Activated naive CD8-positive, alpha-beta T cell (primary cell): ENCODE data around the gene ADAMTS13.
A peak's percentile ranks its signal among the peaks of the same experiment; 100 is the strongest.

Experiments
- H3K27ac Mint-ChIP-seq: one replicate; pipeline ENCODE4 v1.8.0; 2021; ENCODE audit warnings: mixed read lengths
- H3K27me3 Mint-ChIP-seq: one replicate; pipeline ENCODE4 v1.8.0; 2021; ENCODE audit warnings: mixed read lengths
- H3K36me3 Mint-ChIP-seq: one replicate; pipeline ENCODE4 v1.8.0; 2021; ENCODE audit warnings: mixed read lengths
- H3K4me1 Mint-ChIP-seq: one replicate; pipeline ENCODE4 v1.8.0; 2021; ENCODE audit warnings: low read depth, mixed read lengths
- H3K4me3 Mint-ChIP-seq: one replicate; pipeline ENCODE4 v1.8.0; 2021; ENCODE audit warnings: mild to moderate bottlenecking, mixed read lengths
- H3K9me3 Mint-ChIP-seq: one replicate; pipeline ENCODE4 v1.8.0; 2021; ENCODE audit warnings: low read depth, mixed read lengths

The ADAMTS13 gene

DNA sequence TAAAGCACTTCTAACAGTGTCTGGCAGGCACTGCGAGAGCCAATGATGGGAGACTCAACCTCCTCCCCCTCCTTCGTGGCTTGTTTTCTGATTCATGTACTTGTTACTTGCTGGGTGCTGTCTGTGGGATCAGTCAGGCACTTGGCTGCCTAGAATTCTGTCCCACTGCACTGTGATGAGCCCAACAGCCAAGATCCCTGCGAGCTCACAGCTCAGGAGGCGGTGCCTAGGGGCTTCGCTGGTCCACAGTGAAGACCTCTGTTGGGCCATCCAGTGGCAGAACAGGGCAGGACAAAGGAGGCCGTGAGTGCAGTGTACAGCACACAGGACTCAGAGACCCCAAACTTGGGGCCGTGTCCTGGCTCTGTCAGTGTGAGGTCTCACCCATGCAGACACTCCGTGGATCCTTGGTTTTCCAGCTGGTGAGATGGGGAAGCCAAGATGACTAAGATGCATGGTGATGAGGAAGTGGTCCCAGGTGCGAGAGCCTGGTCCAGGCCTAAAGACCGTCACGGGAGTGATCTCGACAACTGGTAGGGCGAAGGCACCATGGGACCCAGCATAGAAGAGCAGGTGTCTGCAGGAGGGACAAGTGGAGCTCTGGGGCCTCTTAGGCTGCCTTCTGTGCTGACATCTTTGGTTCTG is 83.1 kb downstream of the ADAMTS13 start:
- H3K27me3 Mint-ChIP-seq, result no peaks in the 10 kb centered on the region
- H3K4me3 Mint-ChIP-seq, result no peak overlapping the region
- peaks cover 12% of the 10 kb centered on the region for H3K9me3 Mint-ChIP-seq
- no peak overlapping the region for H3K27ac Mint-ChIP-seq
- H3K4me1 Mint-ChIP-seq, result peaks cover 24% of the 10 kb centered on the region
- H3K36me3 Mint-ChIP-seq, result peaks cover 4% of the 10 kb centered on the region

DNA sequence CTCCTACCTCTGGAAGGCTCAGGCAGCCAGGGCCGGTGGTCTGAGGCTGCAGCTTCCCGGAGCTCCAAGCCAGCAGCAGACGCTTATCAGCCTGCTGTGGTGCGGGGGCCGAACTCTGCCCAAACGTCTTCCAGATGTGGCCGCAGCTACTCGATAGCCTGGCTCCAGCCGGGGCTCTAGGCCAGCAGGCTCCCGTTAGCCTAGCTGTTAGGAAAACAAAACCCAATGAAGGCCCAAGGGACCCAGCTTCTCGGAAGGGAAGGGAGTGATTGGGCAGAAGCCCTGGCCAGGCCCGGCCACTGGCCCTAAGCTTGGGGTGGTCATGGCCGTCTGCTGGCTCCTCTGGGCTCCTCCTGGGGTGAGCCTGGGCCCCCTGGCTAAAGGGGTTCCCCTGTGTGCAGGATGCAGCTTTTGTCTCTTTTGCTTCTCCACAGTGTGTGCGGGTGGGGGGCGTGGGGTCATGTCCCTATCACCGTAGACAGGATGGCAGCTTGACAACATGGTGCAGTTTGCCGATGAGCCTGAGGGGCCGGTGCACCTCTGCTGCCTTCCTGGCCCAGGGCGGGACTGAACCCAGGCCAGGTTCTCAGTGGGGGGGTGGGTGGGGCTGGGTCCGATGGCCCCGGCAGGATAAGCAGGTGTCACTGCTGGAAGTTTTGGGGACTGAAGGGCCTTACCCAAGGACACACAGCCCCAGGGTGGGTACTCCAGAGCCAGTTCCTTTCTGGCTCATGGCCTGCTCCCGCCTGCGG is 83.9 kb downstream of the ADAMTS13 start:
- Mint-ChIP-seq H3K27me3 (no peaks in the 10 kb centered on the region), H3K9me3 (peaks cover 11% of the 10 kb centered on the region), H3K27ac (no peak overlapping the region), H3K4me3 (no peak overlapping the region), H3K36me3 (peaks cover 4% of the 10 kb centered on the region), H3K4me1 (peaks cover 26% of the 10 kb centered on the region)

DNA sequence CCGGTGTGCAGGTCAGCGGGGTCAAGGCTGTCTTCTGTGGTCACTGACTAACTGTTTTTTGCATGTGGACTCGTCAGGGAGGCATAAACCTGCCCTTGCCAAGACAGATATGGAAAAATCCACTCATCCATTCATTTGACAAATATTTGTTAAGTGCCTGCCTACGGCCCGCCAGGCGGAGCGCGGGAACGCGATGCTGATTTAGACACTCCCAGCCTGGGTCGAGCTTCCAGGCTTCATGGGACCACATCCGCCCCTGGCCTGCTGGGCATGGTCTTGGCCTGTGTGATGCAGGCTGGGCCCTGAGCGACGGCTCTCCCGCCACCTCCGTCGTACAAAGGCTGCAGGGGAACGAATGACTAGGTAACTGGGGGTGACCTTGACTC is 84.5 kb downstream of the ADAMTS13 start:
- H3K9me3 Mint-ChIP-seq, result peaks cover 8% of the 10 kb centered on the region
- no peak overlapping the region for H3K27ac Mint-ChIP-seq
- H3K4me3 Mint-ChIP-seq, result no peak overlapping the region
- H3K27me3 Mint-ChIP-seq, result no peaks in the 10 kb centered on the region
- no peaks in the 10 kb centered on the region for H3K36me3 Mint-ChIP-seq
- peaks cover 26% of the 10 kb centered on the region for H3K4me1 Mint-ChIP-seq

DNA sequence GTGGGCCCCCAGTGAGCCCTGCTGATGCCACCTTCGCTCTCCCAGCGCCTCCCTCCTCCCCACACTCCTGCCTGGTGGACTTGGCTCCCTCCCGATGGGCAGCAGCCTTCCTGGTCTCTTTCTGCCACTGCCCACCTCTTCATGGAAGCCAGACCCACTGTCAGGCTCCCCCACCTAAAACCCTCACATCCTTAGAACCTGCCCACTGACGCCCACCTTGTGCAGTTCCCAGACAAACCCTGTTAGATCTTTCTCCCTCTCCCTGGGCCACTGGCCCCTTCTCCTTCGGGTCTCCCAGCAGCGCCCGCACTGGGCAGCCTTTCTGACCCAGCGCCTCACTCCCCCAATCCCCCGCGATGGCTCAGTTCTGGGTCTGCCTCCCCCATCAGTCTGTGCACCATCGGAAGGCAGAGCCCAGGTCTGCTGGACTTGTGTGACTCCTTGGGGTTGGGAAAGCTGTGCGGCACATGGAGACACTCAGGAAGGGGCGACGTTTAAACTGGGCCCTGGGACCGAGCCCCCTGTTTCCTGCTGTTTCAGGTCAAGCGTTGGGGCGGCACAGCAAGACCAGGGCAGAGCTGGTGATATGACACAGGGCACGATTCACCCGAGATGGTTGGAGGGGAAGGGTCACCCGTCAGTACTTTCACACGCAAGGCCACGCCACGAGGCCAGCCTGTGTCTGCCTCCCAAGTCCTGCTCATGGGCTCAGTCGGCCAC is 85.2 kb downstream of the ADAMTS13 start:
- H3K4me1 Mint-ChIP-seq, result peaks cover 26% of the 10 kb centered on the region
- H3K27ac Mint-ChIP-seq, result peak overlapping the region; percentile 12
- H3K27me3 Mint-ChIP-seq, result no peaks in the 10 kb centered on the region
- no peak overlapping the region for H3K4me3 Mint-ChIP-seq
- H3K36me3 Mint-ChIP-seq, result no peaks in the 10 kb centered on the region
- peaks cover 2% of the 10 kb centered on the region for H3K9me3 Mint-ChIP-seq

DNA sequence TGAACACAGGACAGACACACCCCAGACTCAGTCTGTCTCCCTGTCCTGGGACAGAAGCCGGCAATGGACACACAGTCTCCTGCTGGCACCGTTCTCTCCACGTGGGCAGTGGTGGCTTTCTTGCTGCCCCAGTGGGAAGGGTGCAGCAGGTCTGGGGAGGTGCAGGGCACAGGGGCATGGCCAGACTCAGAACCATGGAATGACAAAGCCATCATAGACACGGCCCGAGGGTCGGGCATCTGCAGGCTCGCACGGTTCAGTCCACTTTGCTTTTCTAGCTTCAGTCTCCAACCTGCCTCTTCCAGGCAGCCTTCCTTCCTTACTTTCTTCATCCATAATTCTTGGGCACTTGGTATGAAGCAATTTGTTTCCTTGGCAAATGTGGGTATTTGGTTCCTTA is 85.9 kb downstream of the ADAMTS13 start:
- peaks cover 26% of the 10 kb centered on the region for H3K4me1 Mint-ChIP-seq
- H3K27me3 Mint-ChIP-seq, result no peaks in the 10 kb centered on the region
- no peaks in the 10 kb centered on the region for H3K36me3 Mint-ChIP-seq
- H3K27ac Mint-ChIP-seq, result no peak overlapping the region
- H3K4me3 Mint-ChIP-seq, result no peak overlapping the region
- no peaks in the 10 kb centered on the region for H3K9me3 Mint-ChIP-seq
